WERI-Rb-1 (cell line): ENCODE data around the gene ITGA1.
A peak's percentile ranks its signal among the peaks of the same experiment; 100 is the strongest.

Source experiments
- DNase-seq: peaks from one replicate; pipeline ENCODE4 v3.0.0-alpha.2; 2020
- H3K27ac ChIP-seq: fragments of 250-450 bp; sonication (Bioruptor Pico); 2 replicates; pipeline ENCODE4 v1.5.1; 2020; ENCODE audit warnings: mild to moderate bottlenecking, moderate library complexity
- H3K27me3 ChIP-seq: fragments of 250-450 bp; sonication (Bioruptor Pico); 2 replicates; pipeline ENCODE4 v1.5.1; 2021; ENCODE audit warnings: mild to moderate bottlenecking, low read depth, moderate library complexity; ENCODE audit not compliant: insufficient read depth, severe bottlenecking
- H3K36me3 ChIP-seq: fragments of 250-450 bp; sonication (Bioruptor Pico); 2 replicates; pipeline ENCODE4 v1.5.1; 2020; ENCODE audit warnings: mild to moderate bottlenecking, moderate library complexity
- H3K4me3 ChIP-seq: 2 replicates; pipeline ENCODE4 v1.5.1; 2011; ENCODE audit warnings: low read depth, mild to moderate bottlenecking, control low read depth, low read length
- H3K9me3 ChIP-seq: fragments of 250-450 bp; sonication (Bioruptor Pico); 2 replicates; pipeline ENCODE4 v1.5.1; 2021; ENCODE audit warnings: mild to moderate bottlenecking, moderate library complexity; ENCODE audit not compliant: severe bottlenecking
- CTCF ChIP-seq: IDR thresholded peaks from 2 replicates; pipeline ENCODE4 v1.5.1; 2011; ENCODE audit warnings: low read depth, mild to moderate bottlenecking, control low read depth, inconsistent platforms, low read length

ITGA1 gene

GRCh38 chr5:52784737-52785136 is 3.0 kb upstream of the ITGA1 start:
- no peak for TF ChIP-seq CTCF
- no peak for DNase-seq
- Histone ChIP-seq H3K9me3 (no peaks in the 10 kb centered on the region), H3K36me3 (no peaks in the 10 kb centered on the region; the same call in 1 of the 2 replicates), H3K27me3 (peaks cover 2% of the 10 kb centered on the region), H3K27ac (no peak overlapping the region), H3K4me3 (no peak overlapping the region)

- Histone ChIP-seq H3K4me3 (no peak overlapping the region), H3K27me3 (peaks cover 2% of the 10 kb centered on the region), H3K9me3 (no peaks in the 10 kb centered on the region), H3K27ac (no peak overlapping the region), H3K36me3 (no peaks in the 10 kb centered on the region; the same call in 1 of the 2 replicates)
- DNase-seq, result no peak
- TF ChIP-seq CTCF, result no peak
Observed at GRCh38 chr5:52786391-52786790, 1.3 kb upstream of the ITGA1 start.

DNA sequence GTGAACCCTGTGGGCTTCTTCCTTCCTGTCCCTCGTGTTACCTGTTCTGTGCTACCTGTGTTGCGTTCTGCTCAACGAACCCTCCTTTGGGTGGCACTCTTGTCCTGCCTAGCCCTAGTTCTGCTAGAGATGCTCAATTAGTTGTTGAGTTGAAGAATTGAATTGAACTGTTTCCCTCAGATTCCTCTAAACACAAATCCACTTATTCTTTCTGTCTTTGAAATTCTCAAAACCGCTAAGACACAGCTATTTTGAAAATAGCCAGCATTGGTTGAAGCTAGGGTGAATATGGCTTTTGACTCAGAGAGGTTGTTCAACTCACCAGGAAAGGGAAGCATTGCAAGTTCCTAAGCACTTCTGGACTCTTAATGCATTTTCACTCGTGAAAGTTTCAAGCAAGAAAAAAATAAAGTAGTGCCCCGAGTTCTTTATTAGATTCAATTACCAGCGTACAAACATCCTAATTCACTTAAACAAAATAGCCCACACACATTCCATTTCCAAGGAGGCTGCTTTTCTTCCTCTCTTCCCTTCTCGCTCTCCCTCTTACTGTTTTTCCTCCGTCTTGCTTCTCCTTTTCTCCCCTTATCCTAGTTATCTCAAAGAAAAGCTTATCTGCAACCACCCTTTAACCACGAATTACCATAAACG is 642 bp upstream of the ITGA1 start:
- Histone ChIP-seq H3K27me3 (peaks cover 2% of the 10 kb centered on the region), H3K9me3 (no peaks in the 10 kb centered on the region), H3K27ac (no peak overlapping the region), H3K4me3 (peak overlapping the region; percentile 53), H3K36me3 (no peaks in the 10 kb centered on the region; the same call in 1 of the 2 replicates)
- peak; percentile 57 for TF ChIP-seq CTCF
- DNase-seq, result peak; percentile 43

- Histone ChIP-seq H3K4me3 (peak overlapping the region; percentile 53), H3K27me3 (peaks cover 2% of the 10 kb centered on the region), H3K36me3 (no peaks in the 10 kb centered on the region; the same call in 1 of the 2 replicates), H3K9me3 (no peaks in the 10 kb centered on the region), H3K27ac (no peak overlapping the region)
- DNase-seq, result no peak
- no peak for TF ChIP-seq CTCF
Observed at GRCh38 chr5:52788505-52788821, 747 bp downstream of the ITGA1 start.

DNA sequence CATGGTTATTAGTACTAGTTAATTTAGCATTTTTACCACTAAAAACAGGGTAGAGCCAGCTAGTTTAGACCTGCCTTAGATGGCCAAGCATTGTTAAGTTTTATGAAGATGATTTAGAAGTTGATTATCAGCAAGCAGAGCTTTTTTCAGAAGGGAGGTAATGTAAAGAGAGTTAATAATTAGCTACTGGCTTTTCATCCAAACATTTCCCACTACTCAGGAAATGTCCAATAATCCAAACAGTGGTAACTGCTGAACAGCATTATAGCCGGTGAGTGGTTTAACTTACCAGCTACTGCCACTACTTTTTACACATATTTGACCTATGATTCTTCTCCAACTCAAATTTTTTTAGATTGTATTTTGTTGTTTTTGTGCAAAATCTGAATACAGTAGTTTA is 1.7 kb downstream of the ITGA1 start:
- no peak for TF ChIP-seq CTCF
- DNase-seq, result no peak
- Histone ChIP-seq H3K9me3 (no peaks in the 10 kb centered on the region), H3K27me3 (peaks cover 2% of the 10 kb centered on the region), H3K4me3 (no peak overlapping the region), H3K27ac (no peak overlapping the region), H3K36me3 (no peaks in the 10 kb centered on the region; the same call in 1 of the 2 replicates)

DNA sequence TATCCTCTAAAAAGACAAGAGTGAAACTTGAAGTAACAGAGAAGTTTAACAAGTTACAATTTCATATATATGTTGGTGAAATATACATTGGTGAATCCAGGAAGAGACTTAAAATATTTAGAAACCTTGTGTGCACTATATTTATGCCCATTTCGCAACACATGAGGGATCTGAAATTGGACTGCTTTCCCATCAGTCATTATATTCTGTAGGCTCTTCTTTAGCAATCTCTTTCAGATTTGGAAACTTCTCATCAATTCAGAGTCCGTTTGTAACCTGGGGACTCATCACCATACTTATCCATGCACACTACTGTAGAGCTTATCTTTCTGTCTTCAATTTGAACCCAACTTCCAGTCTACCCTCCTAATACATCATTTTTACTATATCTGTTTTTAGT is 2.1 kb downstream of the ITGA1 start:
- Histone ChIP-seq H3K36me3 (no peaks in the 10 kb centered on the region; the same call in 1 of the 2 replicates), H3K4me3 (no peak overlapping the region), H3K27me3 (peaks cover 2% of the 10 kb centered on the region), H3K9me3 (no peaks in the 10 kb centered on the region), H3K27ac (no peak overlapping the region)
- TF ChIP-seq CTCF, result no peak
- no peak for DNase-seq
